ENCODE results near the gene CREBZF.
"Not testable (repeated sequence)": the region's sequence is repeated elsewhere in the genome, so short reads cannot be mapped to it uniquely, and the experiment has no call there.

CREBZF gene

DNA sequence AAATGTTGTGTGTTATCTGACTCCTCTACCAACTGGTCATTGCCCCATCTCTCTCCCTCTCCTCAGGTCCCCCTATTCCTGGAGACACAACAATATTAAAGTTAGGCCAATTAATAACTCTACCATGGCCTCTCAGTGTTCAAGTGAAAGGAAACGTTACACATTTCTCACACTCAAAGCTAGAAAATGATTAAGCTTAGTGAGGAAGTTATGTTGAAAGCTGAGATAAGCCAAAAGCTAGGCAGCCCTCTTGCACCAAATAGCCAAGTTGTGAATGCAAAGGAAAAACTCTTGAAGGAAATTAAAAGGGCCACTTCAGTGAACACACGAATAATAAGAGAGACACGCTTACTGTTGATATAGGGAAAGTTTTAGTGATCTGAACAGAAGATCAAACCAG is 44.7 kb downstream of the CREBZF start:
- DNase-seq (ENCODE audit: low read depth, low spot score) = no peak
- in situ Hi-C loops (cut with HindIII; ENCODE audit: low sequenced_read_pairs) = no loop called here
- TF ChIP-seq, protein P1, sequence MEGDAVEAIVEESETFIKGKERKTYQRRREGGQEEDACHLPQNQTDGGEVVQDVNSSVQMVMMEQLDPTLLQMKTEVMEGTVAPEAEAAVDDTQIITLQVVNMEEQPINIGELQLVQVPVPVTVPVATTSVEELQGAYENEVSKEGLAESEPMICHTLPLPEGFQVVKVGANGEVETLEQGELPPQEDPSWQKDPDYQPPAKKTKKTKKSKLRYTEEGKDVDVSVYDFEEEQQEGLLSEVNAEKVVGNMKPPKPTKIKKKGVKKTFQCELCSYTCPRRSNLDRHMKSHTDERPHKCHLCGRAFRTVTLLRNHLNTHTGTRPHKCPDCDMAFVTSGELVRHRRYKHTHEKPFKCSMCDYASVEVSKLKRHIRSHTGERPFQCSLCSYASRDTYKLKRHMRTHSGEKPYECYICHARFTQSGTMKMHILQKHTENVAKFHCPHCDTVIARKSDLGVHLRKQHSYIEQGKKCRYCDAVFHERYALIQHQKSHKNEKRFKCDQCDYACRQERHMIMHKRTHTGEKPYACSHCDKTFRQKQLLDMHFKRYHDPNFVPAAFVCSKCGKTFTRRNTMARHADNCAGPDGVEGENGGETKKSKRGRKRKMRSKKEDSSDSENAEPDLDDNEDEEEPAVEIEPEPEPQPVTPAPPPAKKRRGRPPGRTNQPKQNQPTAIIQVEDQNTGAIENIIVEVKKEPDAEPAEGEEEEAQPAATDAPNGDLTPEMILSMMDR (IDR thresholded peaks at IDR 0.05; ENCODE audit: low read depth, low read length) = no peak

DNA sequence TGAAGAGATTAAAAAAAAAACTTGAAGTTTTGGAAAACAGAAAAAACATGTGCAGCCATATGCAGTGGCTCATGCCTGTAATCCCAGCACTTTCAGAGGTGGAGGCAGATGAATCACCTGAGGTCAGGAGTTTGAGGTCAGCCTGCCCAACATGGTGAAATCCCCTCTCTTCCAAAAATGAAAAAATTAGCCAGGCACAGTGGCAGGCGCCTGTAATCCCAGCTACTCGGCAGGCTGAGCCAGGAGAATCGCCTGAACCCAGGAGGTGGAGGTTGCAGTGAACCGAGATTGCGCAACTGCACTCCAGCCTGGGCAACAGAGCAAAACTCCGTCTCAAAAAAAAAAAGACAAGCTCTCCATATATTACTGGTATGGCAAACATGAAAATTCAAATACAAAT is 45.4 kb downstream of the CREBZF start:
- TF ChIP-seq, protein P1 (IDR thresholded peaks at IDR 0.05; ENCODE audit: low read depth, low read length) = no peak
- in situ Hi-C loops (cut with HindIII; ENCODE audit: low sequenced_read_pairs) = no loop called here
- DNase-seq (ENCODE audit: low read depth, low spot score) = no peak
- no peak overlapping the region for H3K4me3 ChIP-seq (ENCODE audit: low read depth, low read length)

More for the DNA sequence above, 44.7 kb downstream of the CREBZF start:
- H3K4me3 ChIP-seq (ENCODE audit: low read depth, low read length) = no peak overlapping the region

DNA sequence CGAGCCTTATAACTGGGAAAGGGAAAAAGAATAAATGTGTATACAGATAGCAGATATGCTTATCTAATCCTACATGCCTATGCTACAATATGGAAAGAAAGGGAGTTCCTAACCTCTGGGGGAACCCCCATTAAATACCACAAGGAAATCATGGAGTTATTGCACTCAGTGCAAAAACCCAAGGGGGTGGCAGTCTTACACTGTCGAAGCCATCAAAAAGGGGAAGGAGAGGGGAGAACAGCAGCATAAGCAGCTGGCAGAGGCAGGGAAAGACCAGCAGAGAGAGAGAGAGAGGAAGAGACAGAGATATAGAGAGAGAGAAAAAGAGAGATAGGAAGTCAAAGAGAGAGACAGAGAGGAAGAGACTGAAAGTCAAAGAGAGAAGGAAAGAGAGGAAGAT is 53.3 kb downstream of the CREBZF start:
- H3K4me3 ChIP-seq (ENCODE audit: low read depth, low read length); in situ Hi-C loops (cut with HindIII; ENCODE audit: low sequenced_read_pairs); DNase-seq (ENCODE audit: low read depth, low spot score): not testable (repeated sequence)
